Ramos (cell line): ENCODE measurements around the gene CCDC33.

Source experiments
- in situ Hi-C: fragments of 300-500 bp; cut with MboI; formaldehyde crosslinking; loops from one replicate; pipeline ENCODE4 v1.14.3; 2022; ENCODE audit warnings: low sequenced_read_pairs; ENCODE audit not compliant: unreplicated experiment

The CCDC33 gene

GRCh38 chr15:74208496-74208895, 27.6 kb upstream of the CCDC33 start:
- in situ Hi-C loops, result no loop called here

GRCh38 chr15:74208901-74209559, 27.1 kb upstream of the CCDC33 start:
- in situ Hi-C loops, result no loop called here

GRCh38 chr15:74209560-74209958, 26.6 kb upstream of the CCDC33 start:
- in situ Hi-C loops, result no loop called here

- in situ Hi-C loops, result no loop called here
Measured at GRCh38 chr15:74209997-74210671, 26.0 kb upstream of the CCDC33 start.

GRCh38 chr15:74210729-74211128, 25.4 kb upstream of the CCDC33 start:
- in situ Hi-C loops, result no loop called here

- in situ Hi-C loops, result no loop called here
Measured at GRCh38 chr15:74211656-74212055, 24.5 kb upstream of the CCDC33 start.

GRCh38 chr15:74212494-74212893, 23.6 kb upstream of the CCDC33 start:
- in situ Hi-C loops, result no loop called here

- in situ Hi-C loops, result no loop called here
Measured at GRCh38 chr15:74213858-74214284, 22.3 kb upstream of the CCDC33 start.

- in situ Hi-C loops, result no loop called here
Measured at GRCh38 chr15:74214324-74215021, 21.7 kb upstream of the CCDC33 start.

GRCh38 chr15:74215958-74216357, 20.2 kb upstream of the CCDC33 start:
- in situ Hi-C loops, result no loop called here

GRCh38 chr15:74216949-74217348, 19.2 kb upstream of the CCDC33 start:
- in situ Hi-C loops, result no loop called here

- in situ Hi-C loops, result no loop called here
Measured at GRCh38 chr15:74217907-74218885, 17.9 kb upstream of the CCDC33 start.

GRCh38 chr15:74220475-74221248, 15.5 kb upstream of the CCDC33 start:
- in situ Hi-C loops, result no loop called here

GRCh38 chr15:74221399-74222239, 14.5 kb upstream of the CCDC33 start:
- in situ Hi-C loops, result no loop called here

GRCh38 chr15:74222240-74223119, 13.6 kb upstream of the CCDC33 start:
- in situ Hi-C loops, result no loop called here

- in situ Hi-C loops, result no loop called here
Measured at GRCh38 chr15:74225928-74226327, 10.2 kb upstream of the CCDC33 start.

GRCh38 chr15:74226761-74227540, 9.2 kb upstream of the CCDC33 start:
- in situ Hi-C loops, result no loop called here
